MM.1S (cell line): ENCODE data around the gene DNLZ.
A peak's percentile ranks its signal among the peaks of the same experiment; 100 is the strongest.

Experiments used
- DNase-seq: peaks from one replicate; pipeline ENCODE4 v3.0.0-alpha.2; 2015
- H2AFZ ChIP-seq: fragments of 300-600 bp; sonication (generic); 2 replicates; pipeline ENCODE4 v1.6.0; 2016; ENCODE audit warnings: antibody characterized with exemption, low read length
- H3F3A ChIP-seq: fragments of 300-600 bp; sonication (generic); 2 replicates; pipeline ENCODE4 v1.6.1; 2016; ENCODE audit warnings: mild to moderate bottlenecking, antibody characterized with exemption, low read length, moderate library complexity, mixed read lengths; ENCODE audit not compliant: insufficient read depth
- H3K27ac ChIP-seq: fragments of 300-600 bp; sonication (generic); 2 replicates; pipeline ENCODE4 v1.5.1; 2016; ENCODE audit warnings: mild to moderate bottlenecking, low read length
- H3K27me3 ChIP-seq: fragments of 300-600 bp; sonication (generic); replicated peaks from 2 replicates; pipeline ENCODE4 v1.6.0; 2016; ENCODE audit warnings: low read length; ENCODE audit not compliant: insufficient read depth
- H3K36me3 ChIP-seq: fragments of 300-600 bp; sonication (generic); replicated peaks from 2 replicates; pipeline ENCODE4 v1.6.1; 2016; ENCODE audit warnings: mild to moderate bottlenecking, low read length, mixed read lengths; ENCODE audit not compliant: insufficient read depth
- H3K4me1 ChIP-seq: fragments of 300-600 bp; sonication (generic); 2 replicates; pipeline ENCODE4 v1.6.1; 2016; ENCODE audit warnings: low read length, mixed read lengths
- H3K4me2 ChIP-seq: fragments of 300-600 bp; sonication (generic); 2 replicates; pipeline ENCODE4 v1.6.0; 2016; ENCODE audit warnings: low read depth, low read length
- H3K4me3 ChIP-seq: fragments of 300-600 bp; sonication (generic); 2 replicates; pipeline ENCODE4 v1.5.1; 2016; ENCODE audit warnings: low read length, mixed read lengths
- H3K79me2 ChIP-seq: fragments of 300-600 bp; sonication (generic); 2 replicates; pipeline ENCODE4 v1.6.1; 2016; ENCODE audit warnings: mixed run types, low read length, mixed read lengths
- H3K9ac ChIP-seq: fragments of 300-600 bp; sonication (generic); 2 replicates; pipeline ENCODE4 v1.6.1; 2016; ENCODE audit warnings: low read length, mixed read lengths
- H3K9me2 ChIP-seq: fragments of 300-600 bp; sonication (generic); replicated peaks from 2 replicates; pipeline ENCODE4 v1.6.1; 2016; ENCODE audit warnings: mild to moderate bottlenecking, low read length, mixed read lengths; ENCODE audit not compliant: insufficient read depth
- H3K9me3 ChIP-seq: fragments of 300-600 bp; sonication (generic); replicated peaks from 2 replicates; pipeline ENCODE4 v1.6.1; 2016; ENCODE audit warnings: mild to moderate bottlenecking, low read length, mixed read lengths; ENCODE audit not compliant: insufficient read depth
- H4K20me1 ChIP-seq: fragments of 300-600 bp; sonication (generic); 2 replicates; pipeline ENCODE4 v1.6.1; 2016; ENCODE audit warnings: mild to moderate bottlenecking, low read length, moderate library complexity, mixed read lengths; ENCODE audit not compliant: insufficient read depth
- CTCF ChIP-seq: fragments of 300-600 bp; sonication (generic); IDR thresholded peaks from 2 replicates; pipeline ENCODE4 v1.5.1; 2016; ENCODE audit warnings: antibody characterized with exemption, low read length, mixed read lengths
- EZH2 ChIP-seq: fragments of 300-600 bp; sonication (generic); optimal IDR thresholded peaks from 2 replicates; pipeline ENCODE3; 2017; ENCODE audit warnings: low read depth, mild to moderate bottlenecking, antibody characterized with exemption, low read length, mixed read lengths
- EZH2phosphoT487 ChIP-seq: fragments of 300-600 bp; sonication (generic); IDR thresholded peaks from 2 replicates; pipeline ENCODE4 v1.6.1; 2018; ENCODE audit warnings: antibody characterized with exemption, low read length

Gene DNLZ

GRCh38 chr9:136333045-136333444 lies 30.5 kb downstream of the DNLZ start:
- Histone ChIP-seq H3K9me3 (no peaks in the 10 kb centered on the region), H3K4me2 (no peak overlapping the region), H3K36me3 (no peaks in the 10 kb centered on the region), H3K27ac (no peak overlapping the region), H3K4me1 (peaks cover 6% of the 10 kb centered on the region; the same call in 1 of the 2 replicates), H4K20me1 (no peaks in the 10 kb centered on the region), H3K4me3 (no peak overlapping the region), H3K79me2 (no peaks in the 10 kb centered on the region), H3K9me2 (no peaks in the 10 kb centered on the region), H3K9ac (no peak overlapping the region), H3F3A (no peaks in the 10 kb centered on the region), H2AFZ (no peak overlapping the region), H3K27me3 (peaks cover 100% of the 10 kb centered on the region)
- DNase-seq = no peak
- TF ChIP-seq CTCF (no peak), EZH2 (no peak), EZH2phosphoT487 (no peak)

- Histone ChIP-seq H3K27me3 (peaks cover 97% of the 10 kb centered on the region), H3K9me2 (no peaks in the 10 kb centered on the region), H3K4me2 (peak overlapping the region; percentile 18; the same call in 1 of the 2 replicates), H3K4me3 (no peak overlapping the region), H3K9ac (no peak overlapping the region), H3K36me3 (no peaks in the 10 kb centered on the region), H4K20me1 (no peaks in the 10 kb centered on the region), H2AFZ (no peak overlapping the region), H3K4me1 (peaks cover 6% of the 10 kb centered on the region; the same call in 1 of the 2 replicates), H3K9me3 (no peaks in the 10 kb centered on the region), H3F3A (no peaks in the 10 kb centered on the region), H3K27ac (no peak overlapping the region), H3K79me2 (no peaks in the 10 kb centered on the region)
- TF ChIP-seq EZH2 = no peak
- TF ChIP-seq EZH2phosphoT487 = no peak
- no peak for TF ChIP-seq CTCF
- no peak for DNase-seq
These were observed 31.0 kb downstream of the DNLZ start for GRCh38 chr9:136332482-136332983.

- Histone ChIP-seq H3K36me3 (no peaks in the 10 kb centered on the region), H3K4me3 (no peak overlapping the region), H3K27ac (no peak overlapping the region), H3K4me1 (peaks cover 6% of the 10 kb centered on the region; the same call in 1 of the 2 replicates), H3F3A (no peaks in the 10 kb centered on the region), H2AFZ (no peak overlapping the region), H3K9me3 (no peaks in the 10 kb centered on the region), H3K27me3 (peaks cover 92% of the 10 kb centered on the region), H4K20me1 (no peaks in the 10 kb centered on the region), H3K9me2 (no peaks in the 10 kb centered on the region), H3K4me2 (peak overlapping the region; percentile 18; the same call in 1 of the 2 replicates), H3K79me2 (no peaks in the 10 kb centered on the region), H3K9ac (no peak overlapping the region)
- TF ChIP-seq EZH2 = peak; percentile 30
- no peak for TF ChIP-seq EZH2phosphoT487
- DNase-seq = no peak
These were observed 31.7 kb downstream of the DNLZ start for GRCh38 chr9:136331556-136332481.
